ENCODE results near the gene LARP4B.

The LARP4B gene

GRCh38 chr10:782751-783648 lies 148.5 kb downstream of the LARP4B start:
- Histone ChIP-seq H3K27me3 (replicated peaks; ENCODE audit: control insufficient read depth, insufficient read depth, low read length) (peaks cover 5% of the 10 kb centered on the region), H3K9me3 (ENCODE audit: control insufficient read depth, low read length) (no peaks in the 10 kb centered on the region), H3K9ac (ENCODE audit: low read length) (no peak overlapping the region), H3K4me3 (ENCODE audit: low read length) (no peak overlapping the region), H3K36me3 (ENCODE audit: control insufficient read depth, insufficient read depth, low read length, severe bottlenecking) (no peaks in the 10 kb centered on the region), H3K4me1 (ENCODE audit: control insufficient read depth, insufficient read depth, low read length) (peaks cover 3% of the 10 kb centered on the region)
- no peak for DNase-seq (ENCODE audit: low read depth)

GRCh38 chr10:780536-781524 lies 150.7 kb downstream of the LARP4B start:
- Histone ChIP-seq H3K36me3 (ENCODE audit: control insufficient read depth, insufficient read depth, low read length, severe bottlenecking) (no peaks in the 10 kb centered on the region), H3K4me1 (ENCODE audit: control insufficient read depth, insufficient read depth, low read length) (peaks cover 3% of the 10 kb centered on the region), H3K9ac (ENCODE audit: low read length) (no peak overlapping the region), H3K27me3 (replicated peaks; ENCODE audit: control insufficient read depth, insufficient read depth, low read length) (peaks cover 5% of the 10 kb centered on the region), H3K9me3 (ENCODE audit: control insufficient read depth, low read length) (no peaks in the 10 kb centered on the region), H3K4me3 (ENCODE audit: low read length) (no peak overlapping the region)
- DNase-seq (ENCODE audit: low read depth) = no peak

GRCh38 chr10:778626-779330 lies 152.7 kb downstream of the LARP4B start:
- H3K9me3 ChIP-seq (ENCODE audit: control insufficient read depth, low read length) = no peaks in the 10 kb centered on the region
- H3K4me3 ChIP-seq (ENCODE audit: low read length) = no peak overlapping the region
- no peak for DNase-seq (ENCODE audit: low read depth)
- no peaks in the 10 kb centered on the region for H3K36me3 ChIP-seq (ENCODE audit: control insufficient read depth, insufficient read depth, low read length, severe bottlenecking)
- no peak overlapping the region for H3K9ac ChIP-seq (ENCODE audit: low read length)
- H3K27me3 ChIP-seq (replicated peaks; ENCODE audit: control insufficient read depth, insufficient read depth, low read length) = peaks cover 16% of the 10 kb centered on the region
- peaks cover 3% of the 10 kb centered on the region for H3K4me1 ChIP-seq (ENCODE audit: control insufficient read depth, insufficient read depth, low read length)

GRCh38 chr10:777913-778479 lies 153.5 kb downstream of the LARP4B start:
- H3K27me3 ChIP-seq (replicated peaks; ENCODE audit: control insufficient read depth, insufficient read depth, low read length) = peaks cover 21% of the 10 kb centered on the region
- H3K4me1 ChIP-seq (ENCODE audit: control insufficient read depth, insufficient read depth, low read length) = peaks cover 3% of the 10 kb centered on the region
- H3K9ac ChIP-seq (ENCODE audit: low read length) = no peak overlapping the region
- no peaks in the 10 kb centered on the region for H3K9me3 ChIP-seq (ENCODE audit: control insufficient read depth, low read length)
- H3K4me3 ChIP-seq (ENCODE audit: low read length) = no peak overlapping the region
- no peaks in the 10 kb centered on the region for H3K36me3 ChIP-seq (ENCODE audit: control insufficient read depth, insufficient read depth, low read length, severe bottlenecking)
- DNase-seq (ENCODE audit: low read depth) = no peak

- H3K9me3 ChIP-seq (ENCODE audit: control insufficient read depth, low read length) = no peaks in the 10 kb centered on the region
- DNase-seq (ENCODE audit: low read depth) = no peak
- H3K27me3 ChIP-seq (replicated peaks; ENCODE audit: control insufficient read depth, insufficient read depth, low read length) = peaks cover 16% of the 10 kb centered on the region
- peaks cover 3% of the 10 kb centered on the region for H3K4me1 ChIP-seq (ENCODE audit: control insufficient read depth, insufficient read depth, low read length)
- H3K36me3 ChIP-seq (ENCODE audit: control insufficient read depth, insufficient read depth, low read length, severe bottlenecking) = no peaks in the 10 kb centered on the region
- H3K4me3 ChIP-seq (ENCODE audit: low read length) = no peak overlapping the region
- no peak overlapping the region for H3K9ac ChIP-seq (ENCODE audit: low read length)
Measured at GRCh38 chr10:776772-777171, 154.7 kb downstream of the LARP4B start.

- Histone ChIP-seq H3K4me3 (ENCODE audit: low read length) (no peak overlapping the region), H3K9me3 (ENCODE audit: control insufficient read depth, low read length) (peaks cover 8% of the 10 kb centered on the region), H3K36me3 (ENCODE audit: control insufficient read depth, insufficient read depth, low read length, severe bottlenecking) (no peaks in the 10 kb centered on the region), H3K9ac (ENCODE audit: low read length) (no peak overlapping the region), H3K27me3 (replicated peaks; ENCODE audit: control insufficient read depth, insufficient read depth, low read length) (peaks cover 16% of the 10 kb centered on the region), H3K4me1 (ENCODE audit: control insufficient read depth, insufficient read depth, low read length) (peaks cover 3% of the 10 kb centered on the region)
- DNase-seq (ENCODE audit: low read depth) = peak; percentile 62
Measured at GRCh38 chr10:775245-776075, 156.0 kb downstream of the LARP4B start.

- H3K4me3 ChIP-seq (ENCODE audit: low read length) = no peak overlapping the region
- no peak for DNase-seq (ENCODE audit: low read depth)
- H3K9ac ChIP-seq (ENCODE audit: low read length) = no peak overlapping the region
- no peaks in the 10 kb centered on the region for H3K36me3 ChIP-seq (ENCODE audit: control insufficient read depth, insufficient read depth, low read length, severe bottlenecking)
- peaks cover 11% of the 10 kb centered on the region for H3K9me3 ChIP-seq (ENCODE audit: control insufficient read depth, low read length)
- H3K4me1 ChIP-seq (ENCODE audit: control insufficient read depth, insufficient read depth, low read length) = peaks cover 3% of the 10 kb centered on the region
- H3K27me3 ChIP-seq (replicated peaks; ENCODE audit: control insufficient read depth, insufficient read depth, low read length) = peaks cover 16% of the 10 kb centered on the region
Measured at GRCh38 chr10:774661-775244, 156.8 kb downstream of the LARP4B start.

GRCh38 chr10:774223-774622 lies 157.3 kb downstream of the LARP4B start:
- DNase-seq (ENCODE audit: low read depth) = no peak
- no peak overlapping the region for H3K9ac ChIP-seq (ENCODE audit: low read length)
- H3K4me3 ChIP-seq (ENCODE audit: low read length) = no peak overlapping the region
- H3K36me3 ChIP-seq (ENCODE audit: control insufficient read depth, insufficient read depth, low read length, severe bottlenecking) = no peaks in the 10 kb centered on the region
- peaks cover 14% of the 10 kb centered on the region for H3K9me3 ChIP-seq (ENCODE audit: control insufficient read depth, low read length)
- peaks cover 3% of the 10 kb centered on the region for H3K4me1 ChIP-seq (ENCODE audit: control insufficient read depth, insufficient read depth, low read length)
- H3K27me3 ChIP-seq (replicated peaks; ENCODE audit: control insufficient read depth, insufficient read depth, low read length) = peaks cover 16% of the 10 kb centered on the region

- Histone ChIP-seq H3K9me3 (ENCODE audit: control insufficient read depth, low read length) (peaks cover 18% of the 10 kb centered on the region), H3K9ac (ENCODE audit: low read length) (no peak overlapping the region), H3K27me3 (replicated peaks; ENCODE audit: control insufficient read depth, insufficient read depth, low read length) (peaks cover 16% of the 10 kb centered on the region), H3K4me1 (ENCODE audit: control insufficient read depth, insufficient read depth, low read length) (peaks cover 3% of the 10 kb centered on the region), H3K36me3 (ENCODE audit: control insufficient read depth, insufficient read depth, low read length, severe bottlenecking) (no peaks in the 10 kb centered on the region), H3K4me3 (ENCODE audit: low read length) (no peak overlapping the region)
- no peak for DNase-seq (ENCODE audit: low read depth)
Measured at GRCh38 chr10:773562-774161, 157.8 kb downstream of the LARP4B start.

All from adipocyte (in vitro differentiated cells).